Activated CD4-positive, alpha-beta T cell treated with anti-CD3 and anti-CD28 coated beads, Interleukin-2, Interleukin-4, amounts not matched to agents 100 ng/mL and 50 ng/mL, durations not matched to agents 16 hours and 8 hours (primary cell): ENCODE data around the gene TUBGCP2.

ENCODE experiments used
- DNase-seq: peaks from one replicate; pipeline ENCODE4 v3.0.0-alpha.2; 2020; ENCODE audit warnings: low spot score

Gene TUBGCP2

DNA sequence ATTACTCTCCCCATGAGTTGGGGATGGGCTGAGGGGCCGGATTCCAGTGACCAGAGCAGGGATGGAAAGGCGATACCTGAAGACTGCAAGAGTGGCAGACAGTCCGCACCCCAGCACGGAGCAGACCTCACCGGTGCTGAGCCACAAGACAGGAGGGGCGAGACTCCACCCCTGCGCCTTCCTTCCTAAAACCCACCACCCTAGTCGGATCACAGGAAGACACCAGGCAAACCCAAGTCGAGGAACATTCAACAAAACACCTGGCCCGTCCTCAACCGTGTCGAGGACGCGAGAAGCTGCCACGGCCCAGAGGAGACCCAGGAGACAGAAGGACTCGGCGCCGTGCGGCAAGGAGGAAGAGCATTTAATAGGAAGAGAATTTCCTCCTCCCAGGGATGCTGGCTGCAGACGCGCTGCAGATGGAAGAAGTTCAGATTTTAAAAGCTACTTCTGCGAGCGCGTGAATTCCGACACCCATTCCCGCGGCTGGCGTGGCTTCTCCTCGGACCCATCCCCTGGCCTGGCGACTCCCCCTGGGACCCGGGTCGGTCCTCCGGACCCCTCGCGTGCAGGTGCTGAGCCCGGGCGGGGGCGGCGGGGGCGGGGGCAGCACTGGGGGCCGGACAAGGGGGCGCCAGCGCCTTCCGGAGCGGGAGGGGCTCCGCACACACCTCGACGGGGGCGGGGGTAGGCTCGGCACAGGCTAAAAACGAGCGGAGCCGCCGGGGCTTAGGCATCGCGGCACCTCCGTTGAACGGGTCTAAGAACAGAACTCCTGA is 79.2 kb downstream of the TUBGCP2 start:
- DNase-seq: no peak
